SK-N-SH (cell line): ENCODE measurements around the gene MEA1. TPM values are rescaled to one million over a fixed set of nuclear protein-coding genes. Genes with fewer than 3 reads are reported as not detected.
A peak's percentile ranks its signal among the peaks of the same experiment; 100 is the strongest.

Experiments used
- CTCF ChIA-PET: fragments of 300-600, 350-600 bp; formaldehyde crosslinking; extraction: SDS; loops from one replicate; lab custom pipeline; 2021; lab: Yijun Ruan, JAX
- POLR2A ChIA-PET: fragments of 350-600 bp; sonication (Branson Sonifier 250); formaldehyde crosslinking; extraction: SDS; loops from one replicate; lab custom pipeline; 2020; ENCODE audit warnings: antibody characterized with exemption, inconsistent platforms; lab: Yijun Ruan, JAX
- DNase-seq: peaks from one replicate; pipeline ENCODE4 v3.0.0; 2012
- H2AFZ ChIP-seq: fragments of 200-600 bp; sonication (generic); 2 replicates; pipeline ENCODE4 v1.8.1; 2016; ENCODE audit warnings: antibody characterized with exemption, mild to moderate bottlenecking, low read depth
- H3F3A ChIP-seq: fragments of 200-600 bp; sonication (generic); replicated peaks from 2 replicates; pipeline ENCODE3; 2016; ENCODE audit warnings: antibody characterized with exemption, mild to moderate bottlenecking; ENCODE audit not compliant: insufficient read depth
- H3K27ac ChIP-seq, 2 experiments: fragments of 200-500 bp in 1 of 2; fragments of 200-600 bp in 1 of 2; sonication (Bioruptor generic) in 1 of 2; sonication (generic), shearing (Covaris generic) in 1 of 2; 2 replicates each; pipeline versions ENCODE4 v1.5.1 to v1.6.1; 2014 to 2016; ENCODE audit warnings: low read depth in 2 of 2, inconsistent platforms in 1 of 2, low read length in 1 of 2, mild to moderate bottlenecking in 1 of 2, mixed read lengths in 1 of 2
- H3K27me3 ChIP-seq: fragments of 200-600 bp; sonication (generic), shearing (Covaris generic); 2 replicates; pipeline ENCODE4 v1.6.1; 2016; ENCODE audit warnings: mixed run types; ENCODE audit not compliant: insufficient read depth
- H3K36me3 ChIP-seq, 2 experiments: fragments of 200-500 bp in 1 of 2; fragments of 200-600 bp in 1 of 2; sonication (Bioruptor generic) in 1 of 2; sonication (generic) in 1 of 2; replicated peaks in 1 of 2; 2 replicates each; pipeline versions ENCODE3 to v1.5.1; 2014 to 2016; ENCODE audit warnings: low read length in 1 of 2, mild to moderate bottlenecking in 1 of 2; ENCODE audit not compliant: insufficient read depth in 2 of 2, control insufficient read depth in 1 of 2
- H3K4me1 ChIP-seq, 2 experiments: fragments of 200-500 bp in 1 of 2; fragments of 200-600 bp in 1 of 2; sonication (Bioruptor generic) in 1 of 2; sonication (generic), shearing (Covaris generic) in 1 of 2; 2 replicates each; pipeline versions ENCODE4 v1.5.1 to v1.6.1; 2014 to 2016; ENCODE audit warnings: low read depth in 1 of 2, low read length in 1 of 2, mixed run types in 1 of 2; ENCODE audit not compliant: insufficient read depth in 2 of 2, control insufficient read depth in 1 of 2
- H3K4me2 ChIP-seq: fragments of 200-600 bp; sonication (generic), shearing (Covaris generic); 2 replicates; pipeline ENCODE4 v1.6.1; 2017; ENCODE audit warnings: mixed run types
- H3K4me3 ChIP-seq, 2 experiments: fragments of 200-500 bp in 1 of 2; fragments of 200-600 bp in 1 of 2; sonication (Bioruptor generic) in 1 of 2; sonication (generic), shearing (Covaris generic) in 1 of 2; 2 replicates each; pipeline versions ENCODE4 v1.5.1 to v1.8.1; 2014 to 2016; ENCODE audit warnings: low read depth in 2 of 2, inconsistent platforms in 1 of 2, low read length in 1 of 2, mild to moderate bottlenecking in 1 of 2, mixed read lengths in 1 of 2, moderate library complexity in 1 of 2
- H3K79me2 ChIP-seq: fragments of 200-600 bp; sonication (generic); 2 replicates; pipeline ENCODE4 v1.8.1; 2017; ENCODE audit warnings: mild to moderate bottlenecking; ENCODE audit not compliant: insufficient read depth
- H3K9ac ChIP-seq: fragments of 200-600 bp; sonication (generic); 2 replicates; pipeline ENCODE4 v1.6.1; 2017; ENCODE audit warnings: mixed run types
- H3K9me2 ChIP-seq: fragments of 200-600 bp; sonication (generic); 2 replicates; pipeline ENCODE4 v1.6.1; 2017; ENCODE audit warnings: mixed run types
- H3K9me3 ChIP-seq: fragments of 200-600 bp; sonication (generic); 2 replicates; pipeline ENCODE4 v1.6.1; 2017; ENCODE audit warnings: mixed run types, mild to moderate bottlenecking, moderate library complexity
- H4K20me1 ChIP-seq: fragments of 200-600 bp; sonication (generic); 2 replicates; pipeline ENCODE4 v1.6.1; 2017; ENCODE audit warnings: mild to moderate bottlenecking, mixed run types; ENCODE audit not compliant: insufficient read depth
- ELF1 ChIP-seq: IDR thresholded peaks from 2 replicates; pipeline ENCODE4 v1.4.0; 2012
- USF1 ChIP-seq: IDR thresholded peaks from 2 replicates; pipeline ENCODE4 v1.4.0; 2012; ENCODE audit warnings: low read depth, borderline replicate concordance
- YY1 ChIP-seq: IDR thresholded peaks from 2 replicates; pipeline ENCODE4 v1.4.0; 2012; ENCODE audit warnings: low read depth, mild to moderate bottlenecking
- ZBTB33 ChIP-seq: IDR thresholded peaks from 2 replicates; pipeline ENCODE4 v1.4.0; 2012; ENCODE audit warnings: low read depth, borderline replicate concordance
- WGBS: methylation state at CpG from one replicate; pipeline ENCODE4 v1.1.6; 2017; ENCODE audit warnings: low lambda C conversion rate; 5-methylcytosine and 5-hydroxymethylcytosine counted together
- polyA plus RNA-seq, 3 experiments: library from polyadenylated mRNA; depleted of rRNA; stranded (reverse); fragments of >200 nt; gene quantifications; 2 replicates each; pipeline ENCODE4 v1.2.3, GENCODE V29; 2012
- TF ChIP-seq, protein P1 (sequence below): IDR thresholded peaks from 2 replicates; pipeline ENCODE4 v1.4.0; 2012; ENCODE audit warnings: low read depth

Gene MEA1
- polyA plus RNA-seq, 1 of the 3 experiments (the other 2 are of a cell fraction) = 171 TPM

GRCh38 chr6:43016176-43016942, 2.6 kb upstream of the MEA1 start:
- Histone ChIP-seq H3K27me3 (no peaks in the 10 kb centered on the region), H3K4me3 (no peak overlapping the region), H3F3A (peaks cover 27% of the 10 kb centered on the region), H2AFZ (no peak overlapping the region), H3K9me3 (no peaks in the 10 kb centered on the region), H3K9ac (no peak overlapping the region), H3K4me1 (peaks cover 3 to 46% of the 10 kb centered on the region in 2 experiments; a peak in 3 of 4 replicates), H3K79me2 (peaks cover 70% of the 10 kb centered on the region), H3K4me2 (peak overlapping the region; percentile 79; the same call in 1 of the 2 replicates), H3K27ac (no peak overlapping the region), H4K20me1 (peaks cover 12% of the 10 kb centered on the region; the same call in 1 of the 2 replicates), H3K9me2 (no peaks in the 10 kb centered on the region), H3K36me3 (peaks cover 24 to 50% of the 10 kb centered on the region in 2 experiments)
- POLR2A ChIA-PET = interaction anchor here (0.7 to 0.8 kb wide), 2 partner anchors 32 to 127 kb away, joined by 3 read pairs; partner anchors contain the start of gene PPP2R5D
- CTCF ChIA-PET = interaction anchor here (0.8 to 3.6 kb wide), 4 partner anchors 32 to 127 kb away, joined by 3 to 12 read pairs (median 4); partner anchors contain the start of genes CUL7 and PPP2R5D
- TF ChIP-seq ZBTB33 = no peak
- TF ChIP-seq, protein P1, sequence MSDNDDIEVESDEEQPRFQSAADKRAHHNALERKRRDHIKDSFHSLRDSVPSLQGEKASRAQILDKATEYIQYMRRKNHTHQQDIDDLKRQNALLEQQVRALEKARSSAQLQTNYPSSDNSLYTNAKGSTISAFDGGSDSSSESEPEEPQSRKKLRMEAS = no peak
- 83% methylated on average over 6 of the region's 7 CpGs for WGBS
- no peak for DNase-seq

DNA sequence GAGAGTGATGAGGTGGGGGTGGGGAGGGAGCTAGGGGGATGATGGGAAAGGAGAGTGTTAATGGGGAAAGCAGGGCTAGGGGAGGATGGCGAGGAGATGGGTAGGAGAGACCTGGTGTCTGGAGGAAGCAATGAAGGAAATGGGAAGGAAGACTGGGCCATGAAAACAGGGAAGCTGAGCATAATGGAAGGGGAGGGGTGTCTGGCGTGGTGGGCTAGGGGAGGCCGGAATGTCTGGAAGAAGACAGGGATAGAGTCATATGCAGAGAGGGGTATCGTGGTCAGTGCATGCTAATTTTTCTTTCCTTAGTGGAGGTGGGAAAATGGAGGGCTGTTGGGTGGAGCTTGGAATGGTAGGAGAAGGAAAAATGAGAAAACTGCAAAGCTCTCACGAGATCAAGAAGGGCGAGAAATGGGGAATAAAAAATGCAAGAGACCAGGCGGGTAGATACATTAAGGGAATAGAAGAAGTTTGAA, 726 bp upstream of the MEA1 start:
- Histone ChIP-seq H3K4me2 (peak overlapping the region; percentile 79), H3K79me2 (peaks cover 71% of the 10 kb centered on the region), H3K27ac (peak overlapping the region; percentile 35 to 57), H3K9me2 (no peaks in the 10 kb centered on the region)
- DNase-seq = no peak
- TF ChIP-seq ELF1 (no peak), YY1 (no peak), USF1 (no peak)
- TF ChIP-seq, all 33 proteins: peak for 0
- Histone ChIP-seq H3K9me3 (no peaks in the 10 kb centered on the region), H3K4me3 (peak overlapping the region; percentile 47 to 81), H3K9ac (peak overlapping the region; percentile 74), H4K20me1 (peaks cover 12% of the 10 kb centered on the region; the same call in 1 of the 2 replicates), H3K36me3 (peaks cover 31 to 54% of the 10 kb centered on the region in 2 experiments), H2AFZ (no peak overlapping the region), H3F3A (peaks cover 25% of the 10 kb centered on the region), H3K4me1 (peaks cover 3 to 36% of the 10 kb centered on the region in 2 experiments; a peak in 3 of 4 replicates), H3K27me3 (no peaks in the 10 kb centered on the region)
- ChIA-PET POLR2A (interaction anchor here (0.8 to 2.3 kb wide), 10 partner anchors 31 to 159 kb away, joined by 3 to 12 read pairs (median 6); partner anchors contain the start of genes CNPY3, CUL7, KLC4 and MRPL2), CTCF (interaction anchor here (0.6 to 3.6 kb wide), 6 partner anchors 9 to 214 kb away, joined by 3 to 12 read pairs (median 3); partner anchors contain the start of gene DNPH1)
- 1% methylated on average over 7 of the region's 7 CpGs for WGBS
